ENCODE data around the gene KMT5B. TPM values are rescaled to one million over a fixed set of nuclear protein-coding genes. Genes with fewer than 3 reads are reported as not detected.

Gene KMT5B
- total and polyA plus RNA-seq, 4 donors: 15.1 to 78.2 (median 26.1) TPM

- H3K27ac ChIP-seq (ENCODE audit: low read depth in 1 of 2, low read length in 1 of 2): no peak overlapping the region
- H3K9me3 ChIP-seq (ENCODE audit: control insufficient read depth in 4 of 4, insufficient read depth in 3 of 4, low read length in 3 of 4): no peaks in the 10 kb centered on the region
- no peak for ATAC-seq (ENCODE audit: insufficient read depth, low FRiP score)
- H3K36me3 ChIP-seq (ENCODE audit: control insufficient read depth in 4 of 4, insufficient read depth in 4 of 4, low read length in 4 of 4): peaks cover 41 to 57% (median 48%) of the 10 kb centered on the region in 4 donors
- DNase-seq: no peak
- TF ChIP-seq CTCF (IDR thresholded peaks at IDR 0.05; ENCODE audit: control extremely low read depth, extremely low read depth): no peak
- 93 to 94% methylated on average over 6 of the region's 6 CpGs for WGBS, 2 donors
- H3K9ac ChIP-seq (ENCODE audit: insufficient read depth in 1 of 2, low read length in 2 of 2): no peak overlapping the region
- no peaks in the 10 kb centered on the region for H3K4me1 ChIP-seq (ENCODE audit: control insufficient read depth in 5 of 5, insufficient read depth in 5 of 5, low read length in 5 of 5)
- H3K27me3 ChIP-seq (ENCODE audit: control insufficient read depth in 3 of 3, insufficient read depth in 3 of 3, low read length in 2 of 3): no peaks in the 10 kb centered on the region
- H3K4me3 ChIP-seq: no peak overlapping the region
Measured at GRCh38 chr11:68167474-68167873, 45.6 kb downstream of the KMT5B start.

DNA sequence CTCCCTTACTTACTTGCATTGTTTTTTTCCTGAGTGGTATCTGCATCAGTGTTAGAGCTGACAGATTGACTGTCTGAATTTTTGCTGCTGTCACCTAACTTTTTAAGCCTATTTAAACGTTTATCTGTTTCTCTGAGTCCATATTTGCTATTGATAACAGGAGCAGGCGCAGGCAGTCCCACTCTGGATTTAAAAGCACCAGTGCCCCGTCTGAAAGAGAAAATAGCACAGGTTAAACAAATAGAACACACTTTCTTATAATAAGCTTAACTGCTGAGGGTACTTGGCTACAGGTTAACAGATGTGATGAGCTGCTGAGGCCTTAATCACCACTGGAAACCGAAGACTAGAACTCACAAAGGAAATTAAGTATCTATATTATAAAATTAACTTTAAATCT lies 46.1 kb downstream of the KMT5B start:
- H3K4me3 ChIP-seq: no peak overlapping the region
- H3K36me3 ChIP-seq (ENCODE audit: control insufficient read depth in 4 of 4, insufficient read depth in 4 of 4, low read length in 4 of 4): peaks cover 40 to 61% (median 47%) of the 10 kb centered on the region in 4 donors
- ATAC-seq (ENCODE audit: insufficient read depth, low FRiP score) (no peak), DNase-seq (no peak)
- H3K4me1 ChIP-seq (ENCODE audit: control insufficient read depth in 5 of 5, insufficient read depth in 5 of 5, low read length in 5 of 5): no peaks in the 10 kb centered on the region
- WGBS, 2 donors: 72 to 91% methylated on average over 4 of the region's 4 CpGs
- no peaks in the 10 kb centered on the region for H3K27me3 ChIP-seq (ENCODE audit: control insufficient read depth in 3 of 3, insufficient read depth in 3 of 3, low read length in 2 of 3)
- no peak overlapping the region for H3K27ac ChIP-seq (ENCODE audit: low read depth in 1 of 2, low read length in 1 of 2)
- no peaks in the 10 kb centered on the region for H3K9me3 ChIP-seq (ENCODE audit: control insufficient read depth in 4 of 4, insufficient read depth in 3 of 4, low read length in 3 of 4)
- H3K9ac ChIP-seq (ENCODE audit: insufficient read depth in 1 of 2, low read length in 2 of 2): no peak overlapping the region
- no peak for TF ChIP-seq CTCF (IDR thresholded peaks at IDR 0.05; ENCODE audit: control extremely low read depth, extremely low read depth)

DNA sequence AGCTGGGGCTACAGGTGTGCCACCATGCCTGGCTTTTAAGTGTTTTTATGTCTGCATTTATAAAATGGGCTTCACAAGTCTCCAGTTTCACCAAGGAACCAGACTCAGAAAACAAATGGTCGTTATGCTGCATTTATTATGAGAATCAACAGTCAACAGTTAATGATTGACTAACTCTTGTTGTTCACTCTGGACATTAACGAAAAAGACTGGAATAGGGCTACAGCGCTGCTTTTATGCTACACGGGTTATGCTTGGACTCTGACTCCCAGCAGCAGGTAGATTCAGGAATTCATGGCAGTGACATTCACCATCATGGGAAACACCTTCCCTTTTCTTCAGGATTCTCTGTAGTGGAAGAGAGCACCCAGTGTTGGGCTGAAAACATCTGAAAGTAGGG lies 47.5 kb downstream of the KMT5B start:
- 88 to 93% methylated on average over 4 of the region's 4 CpGs for WGBS, 2 donors
- DNase-seq: no peak
- no peak for ATAC-seq (ENCODE audit: insufficient read depth, low FRiP score)
- Histone ChIP-seq H3K36me3 (ENCODE audit: control insufficient read depth in 4 of 4, insufficient read depth in 4 of 4, low read length in 4 of 4) (peaks cover 32 to 51% (median 44%) of the 10 kb centered on the region in 4 donors), H3K4me3 (no peak overlapping the region), H3K4me1 (ENCODE audit: control insufficient read depth in 5 of 5, insufficient read depth in 5 of 5, low read length in 5 of 5) (no peaks in the 10 kb centered on the region), H3K27ac (ENCODE audit: low read depth in 1 of 2, low read length in 1 of 2) (no peak overlapping the region), H3K27me3 (ENCODE audit: control insufficient read depth in 3 of 3, insufficient read depth in 3 of 3, low read length in 2 of 3) (no peaks in the 10 kb centered on the region), H3K9ac (ENCODE audit: insufficient read depth in 1 of 2, low read length in 2 of 2) (no peak overlapping the region), H3K9me3 (ENCODE audit: control insufficient read depth in 4 of 4, insufficient read depth in 3 of 4, low read length in 3 of 4) (no peaks in the 10 kb centered on the region)
- no peak for TF ChIP-seq CTCF (IDR thresholded peaks at IDR 0.05; ENCODE audit: control extremely low read depth, extremely low read depth)

DNA sequence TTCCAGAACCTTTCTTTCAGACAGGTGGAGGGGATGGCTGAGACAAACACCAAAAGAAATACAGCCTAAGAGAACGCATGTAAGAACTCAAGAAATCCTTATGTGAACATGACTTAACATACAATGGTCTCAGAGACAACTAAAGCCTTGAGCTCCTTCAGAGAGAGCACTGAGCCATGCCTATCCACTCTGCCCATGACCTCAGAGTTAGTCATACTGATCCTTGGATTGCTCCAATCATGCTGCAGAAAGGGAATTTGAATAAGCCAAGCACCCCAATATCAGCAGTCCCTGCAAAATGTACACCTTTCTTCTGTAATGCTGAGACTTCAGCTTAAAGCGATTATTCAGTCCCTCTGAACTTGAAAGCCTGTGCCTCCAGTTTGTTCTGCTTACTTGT lies 48.7 kb downstream of the KMT5B start:
- WGBS, 2 donors: 95 to 100% methylated on average over 2 of the region's 2 CpGs
- DNase-seq: no peak

More for the DNA sequence above, 48.7 kb downstream of the KMT5B start:
- Histone ChIP-seq H3K9me3 (ENCODE audit: control insufficient read depth in 4 of 4, insufficient read depth in 3 of 4, low read length in 3 of 4) (no peaks in the 10 kb centered on the region), H3K4me3 (no peak overlapping the region), H3K27me3 (ENCODE audit: control insufficient read depth in 3 of 3, insufficient read depth in 3 of 3, low read length in 2 of 3) (no peaks in the 10 kb centered on the region), H3K9ac (ENCODE audit: insufficient read depth in 1 of 2, low read length in 2 of 2) (no peak overlapping the region), H3K36me3 (ENCODE audit: control insufficient read depth in 4 of 4, insufficient read depth in 4 of 4, low read length in 4 of 4) (peaks cover 28 to 39% (median 35%) of the 10 kb centered on the region in 4 donors), H3K27ac (ENCODE audit: low read depth in 1 of 2, low read length in 1 of 2) (no peak overlapping the region), H3K4me1 (ENCODE audit: control insufficient read depth in 5 of 5, insufficient read depth in 5 of 5, low read length in 5 of 5) (no peaks in the 10 kb centered on the region)
- no peak for ATAC-seq (ENCODE audit: insufficient read depth, low FRiP score)
- no peak for TF ChIP-seq CTCF (IDR thresholded peaks at IDR 0.05; ENCODE audit: control extremely low read depth, extremely low read depth)
